Colonic mucosa (tissue), 4 donors: ENCODE results near the gene ERBB4. TPM values are rescaled to one million over a fixed set of nuclear protein-coding genes. Genes with fewer than 3 reads are reported as not detected.

ENCODE experiments used
- DNase-seq: peaks from one replicate; pipeline ENCODE4 v3.0.0-alpha.2; 2020
- H3K27ac ChIP-seq: fragments of 200-600 bp; one replicate; pipeline ENCODE4 v1.8.0; 2021
- H3K27me3 ChIP-seq: fragments of 200-600 bp; one replicate; pipeline ENCODE4 v1.8.0; 2021
- H3K36me3 ChIP-seq: fragments of 200-600 bp; one replicate; pipeline ENCODE4 v1.8.0; 2021
- H3K4me1 ChIP-seq: fragments of 200-600 bp; one replicate; pipeline ENCODE4 v1.8.0; 2021; ENCODE audit warnings: mild to moderate bottlenecking
- H3K4me3 ChIP-seq: fragments of 200-600 bp; one replicate; pipeline ENCODE4 v1.8.0; 2021
- H3K9ac ChIP-seq, 2 donors: one replicate each; pipeline ENCODE4 v1.7.0; 2013; ENCODE audit warnings: control low read depth in 2 of 2, low read depth in 2 of 2, low read length in 2 of 2
- H3K9me3 ChIP-seq: fragments of 200-600 bp; one replicate; pipeline ENCODE4 v1.8.0; 2021
- intact Hi-C: fragments of 100-400 bp; cut with DNase I; formaldehyde crosslinking; loops from one replicate; pipeline ENCODE4 v1.14.1; 2022
- total RNA-seq, 2 donors: library from RNA; stranded (reverse); fragmentation: NEBNext Ultra II Directional in 1 of 2; extraction: Animal tissue kit (Norgen Biotek cat#: 25700) in 1 of 2; gene quantifications; one replicate each; pipeline ENCODE4 v1.2.1, GENCODE V29; 2021
- TF ChIP-seq, protein P1 (sequence below): fragments of 200-600 bp; IDR thresholded peaks from one replicate; pipeline ENCODE4 v1.8.0; 2022; ENCODE audit warnings: antibody characterized with exemption, mild to moderate bottlenecking
- donor health status: healthy.
- donor health status: DM: no; HTN: no; CAD: no.
- donor health status: DM: no; HTN: no; CAD: no.

Gene ERBB4
- total RNA-seq, 2 donors from 2014 or later = 0.05 to 0.07 TPM

DNA sequence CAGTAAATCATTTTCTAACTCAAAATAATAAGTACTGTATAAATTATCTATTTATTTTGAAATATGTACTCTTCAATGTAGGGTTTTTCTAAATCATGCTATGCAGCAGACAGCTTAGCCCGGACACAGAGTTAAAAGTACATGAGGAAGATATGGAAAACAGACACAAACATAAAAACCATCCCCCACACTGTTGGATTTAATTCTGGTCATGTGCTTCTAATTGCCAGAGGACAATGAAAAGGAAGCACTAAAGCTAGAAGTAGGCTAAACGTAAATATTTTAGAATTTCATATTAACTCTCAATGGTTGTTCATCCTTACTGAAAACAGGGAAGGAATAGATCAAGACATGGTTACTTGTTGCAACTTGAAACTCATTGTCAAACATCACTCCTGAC lies 420.7 kb downstream of the ERBB4 start:
- Histone ChIP-seq H3K36me3 (no peaks in the 10 kb centered on the region), H3K9ac (no peak overlapping the region), H3K9me3 (no peaks in the 10 kb centered on the region), H3K27me3 (no peaks in the 10 kb centered on the region), H3K4me1 (no peaks in the 10 kb centered on the region), H3K27ac (no peak overlapping the region), H3K4me3 (no peak overlapping the region)
- intact Hi-C loops = no loop called here
- TF ChIP-seq, protein P1, sequence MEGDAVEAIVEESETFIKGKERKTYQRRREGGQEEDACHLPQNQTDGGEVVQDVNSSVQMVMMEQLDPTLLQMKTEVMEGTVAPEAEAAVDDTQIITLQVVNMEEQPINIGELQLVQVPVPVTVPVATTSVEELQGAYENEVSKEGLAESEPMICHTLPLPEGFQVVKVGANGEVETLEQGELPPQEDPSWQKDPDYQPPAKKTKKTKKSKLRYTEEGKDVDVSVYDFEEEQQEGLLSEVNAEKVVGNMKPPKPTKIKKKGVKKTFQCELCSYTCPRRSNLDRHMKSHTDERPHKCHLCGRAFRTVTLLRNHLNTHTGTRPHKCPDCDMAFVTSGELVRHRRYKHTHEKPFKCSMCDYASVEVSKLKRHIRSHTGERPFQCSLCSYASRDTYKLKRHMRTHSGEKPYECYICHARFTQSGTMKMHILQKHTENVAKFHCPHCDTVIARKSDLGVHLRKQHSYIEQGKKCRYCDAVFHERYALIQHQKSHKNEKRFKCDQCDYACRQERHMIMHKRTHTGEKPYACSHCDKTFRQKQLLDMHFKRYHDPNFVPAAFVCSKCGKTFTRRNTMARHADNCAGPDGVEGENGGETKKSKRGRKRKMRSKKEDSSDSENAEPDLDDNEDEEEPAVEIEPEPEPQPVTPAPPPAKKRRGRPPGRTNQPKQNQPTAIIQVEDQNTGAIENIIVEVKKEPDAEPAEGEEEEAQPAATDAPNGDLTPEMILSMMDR = no peak
- no peak for DNase-seq

DNA sequence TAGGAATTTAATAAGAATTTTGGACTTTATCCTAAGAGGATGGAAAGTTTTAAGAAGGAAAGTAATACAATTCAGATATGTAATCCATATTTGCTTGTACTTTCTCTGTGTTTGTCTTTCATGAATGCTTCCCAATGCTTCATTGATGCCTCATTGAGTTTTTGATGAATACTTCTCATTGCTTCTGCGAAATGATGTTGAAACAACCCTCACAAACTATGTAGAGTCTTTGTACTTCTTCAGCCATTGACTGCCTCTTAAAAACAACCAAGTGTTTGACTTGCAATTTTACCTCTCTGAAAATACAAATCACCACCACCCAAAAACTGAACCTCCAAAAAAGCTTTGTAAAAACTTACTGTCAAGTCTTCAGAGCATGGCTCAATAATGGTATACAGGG lies 424.1 kb downstream of the ERBB4 start:
- TF ChIP-seq, protein P1 = no peak
- no peaks in the 10 kb centered on the region for H3K36me3 ChIP-seq
- no peak overlapping the region for H3K27ac ChIP-seq
- no peak overlapping the region for H3K9ac ChIP-seq
- H3K9me3 ChIP-seq = no peaks in the 10 kb centered on the region
- no peaks in the 10 kb centered on the region for H3K4me1 ChIP-seq
- intact Hi-C loops = no loop called here
- H3K4me3 ChIP-seq = no peak overlapping the region
- no peak for DNase-seq
- no peaks in the 10 kb centered on the region for H3K27me3 ChIP-seq

DNA sequence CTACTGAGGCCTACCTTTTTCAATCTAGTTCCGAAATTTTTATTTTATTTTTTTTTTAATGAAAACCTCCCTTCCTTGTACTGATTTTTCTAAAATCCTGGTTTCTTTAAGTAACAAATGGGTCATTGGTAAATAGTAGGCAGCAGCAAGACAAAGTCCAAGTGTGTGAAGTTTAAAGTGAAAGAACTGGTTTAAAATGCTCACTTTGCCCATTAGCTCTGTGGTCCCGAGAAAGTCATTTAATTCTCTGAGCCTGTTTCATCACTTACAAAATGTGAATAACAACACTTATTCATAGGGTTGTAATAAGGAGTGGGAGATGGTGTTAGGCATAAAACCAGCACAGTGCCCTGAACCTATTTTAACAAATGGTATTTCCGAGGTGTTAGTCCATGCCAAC lies 426.2 kb downstream of the ERBB4 start:
- TF ChIP-seq, protein P1 = no peak
- intact Hi-C loops = no loop called here
- no peaks in the 10 kb centered on the region for H3K9me3 ChIP-seq
- no peaks in the 10 kb centered on the region for H3K36me3 ChIP-seq
- no peaks in the 10 kb centered on the region for H3K4me1 ChIP-seq
- H3K9ac ChIP-seq = no peak overlapping the region
- H3K4me3 ChIP-seq = no peak overlapping the region
- DNase-seq = no peak
- H3K27ac ChIP-seq = no peak overlapping the region
- H3K27me3 ChIP-seq = no peaks in the 10 kb centered on the region

DNA sequence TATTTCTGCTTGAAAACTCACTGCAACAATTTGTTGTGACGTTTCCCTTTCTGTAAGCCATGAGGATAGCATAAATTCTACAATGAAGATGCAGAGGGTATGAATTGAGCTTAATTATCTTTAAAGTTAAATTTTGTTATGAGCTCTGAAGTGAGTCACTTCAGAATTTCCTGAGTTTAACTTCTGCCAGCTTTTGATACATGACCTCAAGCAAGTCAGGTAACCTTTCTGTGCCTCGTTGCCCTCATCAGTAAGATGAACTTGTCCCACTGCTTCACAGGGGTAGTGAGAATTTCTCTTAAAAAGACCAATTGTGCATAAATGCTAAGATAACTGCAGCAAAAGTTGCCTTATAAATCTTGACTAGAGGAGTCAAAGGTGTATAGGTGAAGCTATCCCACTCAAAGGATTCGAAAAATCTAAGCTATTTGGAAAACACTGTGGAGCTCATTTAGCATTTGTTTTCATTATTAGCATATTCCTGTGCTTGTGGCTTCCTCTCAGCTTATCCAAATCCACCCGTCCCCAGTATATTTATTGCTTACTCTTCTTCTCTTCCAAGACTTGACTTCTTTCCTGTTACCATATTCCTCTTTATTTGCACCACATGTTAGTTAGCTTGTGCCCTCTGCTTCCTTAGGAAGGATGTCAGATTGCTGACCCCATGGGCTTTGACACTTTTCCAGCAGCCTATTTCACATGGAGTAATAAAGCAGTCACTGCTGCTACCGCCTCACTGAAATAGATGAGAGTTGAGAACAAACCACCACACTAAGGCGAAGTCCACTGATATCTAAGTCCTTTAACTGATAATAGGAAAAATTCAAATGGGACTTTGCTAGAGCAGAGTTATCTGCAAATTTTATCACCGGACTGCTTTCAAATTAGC lies 428.6 kb downstream of the ERBB4 start:
- Histone ChIP-seq H3K9ac (no peak overlapping the region), H3K9me3 (no peaks in the 10 kb centered on the region), H3K36me3 (no peaks in the 10 kb centered on the region), H3K27ac (no peak overlapping the region), H3K4me1 (no peaks in the 10 kb centered on the region), H3K27me3 (no peaks in the 10 kb centered on the region), H3K4me3 (no peak overlapping the region)
- TF ChIP-seq, protein P1 = no peak
- no peak for DNase-seq
- intact Hi-C loops = no loop called here

DNA sequence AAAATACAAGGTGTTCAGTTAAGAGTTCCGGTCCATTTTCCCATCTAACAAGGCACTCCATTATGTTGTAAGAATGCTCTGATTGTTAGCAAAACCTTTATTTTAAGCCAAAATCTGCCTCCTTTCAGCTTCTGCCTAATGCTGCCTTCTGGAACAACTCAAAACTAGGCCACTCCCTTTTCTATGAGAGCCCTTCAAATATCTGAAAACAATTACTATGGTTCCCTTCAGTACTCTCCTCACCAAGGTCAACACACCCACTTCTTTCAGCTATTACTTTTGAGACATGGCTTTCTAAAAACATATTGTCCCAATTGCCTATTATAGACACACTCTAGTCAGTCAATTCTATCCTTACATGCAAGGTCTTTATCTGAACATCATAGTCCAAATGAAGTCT lies 429.4 kb downstream of the ERBB4 start:
- TF ChIP-seq, protein P1 = no peak
- Histone ChIP-seq H3K27ac (no peak overlapping the region), H3K4me1 (no peaks in the 10 kb centered on the region), H3K27me3 (no peaks in the 10 kb centered on the region), H3K4me3 (no peak overlapping the region), H3K36me3 (no peaks in the 10 kb centered on the region), H3K9me3 (no peaks in the 10 kb centered on the region), H3K9ac (no peak overlapping the region)
- intact Hi-C loops = no loop called here
- DNase-seq = no peak
